HL-60 (cell line): ENCODE measurements around the gene TMEM238L.

Source experiments
- DNase-seq, 2 experiments: peaks; one replicate each; pipeline ENCODE4 v3.0.0-alpha.2; 2010 to 2020; ENCODE audit warnings: low read depth in 1 of 2, low spot score in 1 of 2
- H3K27ac ChIP-seq: fragments of 250-450 bp; sonication (Bioruptor Pico); replicated peaks from 2 replicates; pipeline ENCODE4 v1.5.1; 2020; ENCODE audit warnings: mild to moderate bottlenecking, moderate library complexity
- H3K27me3 ChIP-seq: fragments of 250-450 bp; sonication (Bioruptor Pico); 2 replicates; pipeline ENCODE4 v1.5.1; 2021; ENCODE audit warnings: mild to moderate bottlenecking, moderate library complexity; ENCODE audit not compliant: insufficient read depth, poor library complexity, severe bottlenecking
- H3K4me3 ChIP-seq: replicated peaks from 2 replicates; pipeline ENCODE4 v1.5.1; 2011; ENCODE audit warnings: mild to moderate bottlenecking, control low read depth, low read length; ENCODE audit not compliant: insufficient read depth
- CTCF ChIP-seq: IDR thresholded peaks from one replicate; pipeline ENCODE4 v1.5.1; 2011; ENCODE audit warnings: low read length, control low read depth, inconsistent platforms; ENCODE audit not compliant: insufficient read depth
- GABPA ChIP-seq: IDR thresholded peaks from 2 replicates; pipeline ENCODE4 v1.6.1; 2012; ENCODE audit warnings: low read depth
- POLR2AphosphoS5 ChIP-seq: IDR thresholded peaks from 2 replicates; pipeline ENCODE4 v1.6.1; 2012; ENCODE audit warnings: low read depth
- REST ChIP-seq: IDR thresholded peaks from 2 replicates; pipeline ENCODE4 v1.6.1; 2012; ENCODE audit warnings: low read depth; ENCODE audit not compliant: insufficient replicate concordance
- SPI1 ChIP-seq: IDR thresholded peaks from 2 replicates; pipeline ENCODE4 v1.6.1; 2012; ENCODE audit warnings: low read depth, mild to moderate bottlenecking, borderline replicate concordance

Gene TMEM238L

GRCh38 chr17:10773391-10773790 is 30.5 kb downstream of the TMEM238L start:
- no peak for DNase-seq
- TF ChIP-seq POLR2AphosphoS5 (no peak), GABPA (no peak), CTCF (no peak), SPI1 (no peak), REST (no peak)
- Histone ChIP-seq H3K27me3 (no peaks in the 10 kb centered on the region), H3K4me3 (no peak overlapping the region), H3K27ac (no peak overlapping the region)

GRCh38 chr17:10772425-10773380 is 31.2 kb downstream of the TMEM238L start:
- Histone ChIP-seq H3K4me3 (no peak overlapping the region), H3K27ac (no peak overlapping the region), H3K27me3 (no peaks in the 10 kb centered on the region)
- peak; percentile 7 to 32 for DNase-seq
- TF ChIP-seq CTCF, result peak; percentile 51
- TF ChIP-seq REST, result no peak

GRCh38 chr17:10771148-10771547 is 32.8 kb downstream of the TMEM238L start:
- DNase-seq, result no peak
- TF ChIP-seq POLR2AphosphoS5 (no peak), SPI1 (no peak), CTCF (no peak), REST (no peak), GABPA (no peak)
- Histone ChIP-seq H3K27ac (no peak overlapping the region), H3K4me3 (no peak overlapping the region), H3K27me3 (no peaks in the 10 kb centered on the region)
